ENCODE measurements around the gene TRIM71. TPM values are rescaled to one million over a fixed set of nuclear protein-coding genes. Genes with fewer than 3 reads are reported as not detected.
"Not testable (repeated sequence)": the region's sequence is repeated elsewhere in the genome, so short reads cannot be mapped to it uniquely, and the experiment has no call there.

TRIM71 gene
- total RNA-seq, 1 donor from 2014 or later, result not detected

- DNase-seq (ENCODE audit: low spot score), result no peak
These were observed 1.2 kb downstream of the TRIM71 start for GRCh38 chr3:32818970-32819511.

GRCh38 chr3:32819551-32820348 lies 2.0 kb downstream of the TRIM71 start:
- intact Hi-C loops (cut with DNase I), result no loop called here
- DNase-seq (ENCODE audit: low spot score), result no peak

More at GRCh38 chr3:32818970-32819511, 1.2 kb downstream of the TRIM71 start:
- intact Hi-C loops (cut with DNase I), result no loop called here

GRCh38 chr3:32820430-32820829 lies 2.6 kb downstream of the TRIM71 start:
- no peak for DNase-seq (ENCODE audit: low spot score)
- intact Hi-C loops (cut with DNase I), result no loop called here

- intact Hi-C loops (cut with DNase I), result no loop called here
- DNase-seq (ENCODE audit: low spot score), result no peak
These were observed 3.3 kb downstream of the TRIM71 start for GRCh38 chr3:32820971-32821685.

- DNase-seq (ENCODE audit: low spot score), result no peak
- intact Hi-C loops (cut with DNase I), result no loop called here
These were observed 4.0 kb downstream of the TRIM71 start for GRCh38 chr3:32821686-32822296.

- DNase-seq (ENCODE audit: low spot score), result no peak
- intact Hi-C loops (cut with DNase I), result no loop called here
These were observed 5.1 kb downstream of the TRIM71 start for GRCh38 chr3:32822609-32823498.

- DNase-seq (ENCODE audit: low spot score); intact Hi-C loops (cut with DNase I): not testable (repeated sequence)
These were observed 5.9 kb downstream of the TRIM71 start for GRCh38 chr3:32823641-32824184.

GRCh38 chr3:32825601-32826375 lies 8.0 kb downstream of the TRIM71 start:
- intact Hi-C loops (cut with DNase I), result no loop called here
- DNase-seq (ENCODE audit: low spot score), result no peak

- no peak for DNase-seq (ENCODE audit: low spot score)
- intact Hi-C loops (cut with DNase I), result no loop called here
These were observed 13.3 kb downstream of the TRIM71 start for GRCh38 chr3:32831062-32831461.

GRCh38 chr3:32831791-32832190 lies 14.0 kb downstream of the TRIM71 start:
- intact Hi-C loops (cut with DNase I), result no loop called here
- DNase-seq (ENCODE audit: low spot score), result no peak

- DNase-seq (ENCODE audit: low spot score), result no peak
- intact Hi-C loops (cut with DNase I), result no loop called here
These were observed 14.4 kb downstream of the TRIM71 start for GRCh38 chr3:32832193-32832592.

GRCh38 chr3:32835049-32835371 lies 17.2 kb downstream of the TRIM71 start:
- intact Hi-C loops (cut with DNase I), result no loop called here
- DNase-seq (ENCODE audit: low spot score), result no peak

GRCh38 chr3:32835961-32836360 lies 18.2 kb downstream of the TRIM71 start:
- intact Hi-C loops (cut with DNase I), result no loop called here
- no peak for DNase-seq (ENCODE audit: low spot score)

GRCh38 chr3:32836601-32837000 lies 18.8 kb downstream of the TRIM71 start:
- DNase-seq (ENCODE audit: low spot score), result no peak
- intact Hi-C loops (cut with DNase I), result no loop called here

- intact Hi-C loops (cut with DNase I), result no loop called here
- DNase-seq (ENCODE audit: low spot score), result no peak
These were observed 19.6 kb downstream of the TRIM71 start for GRCh38 chr3:32837366-32837765.

- intact Hi-C loops (cut with DNase I), result no loop called here
- no peak for DNase-seq (ENCODE audit: low spot score)
These were observed 20.0 kb downstream of the TRIM71 start for GRCh38 chr3:32837789-32838188.

GRCh38 chr3:32839714-32840085 lies 21.9 kb downstream of the TRIM71 start:
- DNase-seq (ENCODE audit: low spot score), result no peak
- intact Hi-C loops (cut with DNase I), result no loop called here

GRCh38 chr3:32840086-32840841 lies 22.5 kb downstream of the TRIM71 start:
- DNase-seq (ENCODE audit: low spot score), result no peak
- intact Hi-C loops (cut with DNase I), result no loop called here
